ENCODE data around the gene PRKN.

The PRKN gene

DNA sequence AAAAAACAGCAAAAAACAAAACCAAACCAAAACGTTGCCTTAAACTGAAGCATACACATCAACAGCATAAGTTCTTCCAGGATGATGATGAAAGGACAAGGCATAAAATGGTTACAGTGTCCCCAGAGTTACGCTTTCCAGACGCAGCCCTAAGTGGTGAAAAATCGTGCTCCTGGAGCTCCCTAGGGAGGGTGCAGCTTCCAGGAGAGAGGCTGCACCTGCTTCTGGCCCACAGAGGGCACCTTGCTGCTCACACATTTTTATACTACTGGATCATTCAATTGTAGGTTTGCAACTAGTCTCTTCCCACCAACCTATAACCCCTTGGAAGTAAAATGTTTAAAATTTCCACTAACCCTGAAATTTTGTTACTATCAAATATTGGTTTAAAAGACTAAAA, 115.0 kb downstream of the PRKN start:
- H3K27me3 ChIP-seq (ENCODE audit: control insufficient read depth, insufficient read depth, low read length, poor library complexity, severe bottlenecking), result no peaks in the 10 kb centered on the region
- H3K4me1 ChIP-seq (ENCODE audit: control insufficient read depth, insufficient read depth, low read length), result no peaks in the 10 kb centered on the region
- no peaks in the 10 kb centered on the region for H3K9me3 ChIP-seq (ENCODE audit: control insufficient read depth, low read length)
- 69 to 70% methylated on average over 4 of the region's 4 CpGs for WGBS, 2 experiments
- H3K27ac ChIP-seq (ENCODE audit: insufficient read depth, low read depth, low read length, poor library complexity, severe bottlenecking), result no peak overlapping the region
- no peak overlapping the region for H3K4me3 ChIP-seq (ENCODE audit: insufficient read depth, low read depth, low read length)
- H3K36me3 ChIP-seq (ENCODE audit: control insufficient read depth, insufficient read depth, low read length), result no peaks in the 10 kb centered on the region

DNA sequence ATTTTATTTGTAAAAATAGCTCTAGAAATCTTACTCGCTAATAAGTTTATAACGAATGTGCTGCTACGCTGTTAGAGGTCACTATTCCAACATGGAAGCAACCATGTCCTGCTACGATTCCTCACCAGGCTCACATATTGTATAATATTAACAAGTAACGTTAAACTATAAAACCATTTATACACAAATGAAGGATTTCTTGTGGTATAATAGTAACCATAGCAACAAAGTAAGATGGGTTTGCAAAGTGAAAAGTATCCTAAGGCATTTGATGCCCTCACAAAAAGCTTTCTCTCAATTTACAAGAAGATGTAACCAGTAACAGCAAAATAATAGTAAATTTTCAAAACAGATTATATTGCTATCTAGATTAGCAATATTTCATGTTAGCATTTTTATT, 117.2 kb downstream of the PRKN start:
- Histone ChIP-seq H3K9me3 (ENCODE audit: control insufficient read depth, low read length) (no peaks in the 10 kb centered on the region), H3K27ac (ENCODE audit: insufficient read depth, low read depth, low read length, poor library complexity, severe bottlenecking) (no peak overlapping the region), H3K4me3 (ENCODE audit: insufficient read depth, low read depth, low read length) (no peak overlapping the region), H3K27me3 (ENCODE audit: control insufficient read depth, insufficient read depth, low read length, poor library complexity, severe bottlenecking) (no peaks in the 10 kb centered on the region), H3K36me3 (ENCODE audit: control insufficient read depth, insufficient read depth, low read length) (no peaks in the 10 kb centered on the region), H3K4me1 (ENCODE audit: control insufficient read depth, insufficient read depth, low read length) (no peaks in the 10 kb centered on the region)
- WGBS, 2 experiments, result 92 to 97% methylated on average over 3 to 4 of the region's 5 CpGs

DNA sequence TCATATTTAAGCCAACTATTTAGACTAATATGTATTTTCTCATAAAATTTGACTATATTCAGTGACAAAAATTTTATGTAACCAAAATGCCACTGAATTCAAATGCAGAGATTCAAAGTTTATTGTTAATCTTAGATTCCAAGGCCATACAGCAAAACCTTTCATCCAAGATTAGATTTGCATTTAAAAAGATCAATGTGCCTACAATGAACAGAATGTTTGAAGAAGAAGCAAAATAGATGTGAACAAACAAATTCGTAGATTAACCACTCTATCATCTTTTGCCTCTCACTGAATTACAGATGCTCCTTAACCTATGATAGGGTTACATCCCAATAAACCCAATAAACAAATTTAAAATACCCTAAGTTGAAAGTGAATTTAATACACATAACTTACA, 121.7 kb downstream of the PRKN start:
- WGBS, 2 experiments, result 90 to 92% methylated on average over 1 of the region's 1 CpG
- Histone ChIP-seq H3K27ac (ENCODE audit: insufficient read depth, low read depth, low read length, poor library complexity, severe bottlenecking) (no peak overlapping the region), H3K4me1 (ENCODE audit: control insufficient read depth, insufficient read depth, low read length) (peaks cover 12% of the 10 kb centered on the region), H3K9me3 (ENCODE audit: control insufficient read depth, low read length) (no peaks in the 10 kb centered on the region), H3K36me3 (ENCODE audit: control insufficient read depth, insufficient read depth, low read length) (no peaks in the 10 kb centered on the region), H3K27me3 (ENCODE audit: control insufficient read depth, insufficient read depth, low read length, poor library complexity, severe bottlenecking) (no peaks in the 10 kb centered on the region), H3K4me3 (ENCODE audit: insufficient read depth, low read depth, low read length) (no peak overlapping the region)

DNA sequence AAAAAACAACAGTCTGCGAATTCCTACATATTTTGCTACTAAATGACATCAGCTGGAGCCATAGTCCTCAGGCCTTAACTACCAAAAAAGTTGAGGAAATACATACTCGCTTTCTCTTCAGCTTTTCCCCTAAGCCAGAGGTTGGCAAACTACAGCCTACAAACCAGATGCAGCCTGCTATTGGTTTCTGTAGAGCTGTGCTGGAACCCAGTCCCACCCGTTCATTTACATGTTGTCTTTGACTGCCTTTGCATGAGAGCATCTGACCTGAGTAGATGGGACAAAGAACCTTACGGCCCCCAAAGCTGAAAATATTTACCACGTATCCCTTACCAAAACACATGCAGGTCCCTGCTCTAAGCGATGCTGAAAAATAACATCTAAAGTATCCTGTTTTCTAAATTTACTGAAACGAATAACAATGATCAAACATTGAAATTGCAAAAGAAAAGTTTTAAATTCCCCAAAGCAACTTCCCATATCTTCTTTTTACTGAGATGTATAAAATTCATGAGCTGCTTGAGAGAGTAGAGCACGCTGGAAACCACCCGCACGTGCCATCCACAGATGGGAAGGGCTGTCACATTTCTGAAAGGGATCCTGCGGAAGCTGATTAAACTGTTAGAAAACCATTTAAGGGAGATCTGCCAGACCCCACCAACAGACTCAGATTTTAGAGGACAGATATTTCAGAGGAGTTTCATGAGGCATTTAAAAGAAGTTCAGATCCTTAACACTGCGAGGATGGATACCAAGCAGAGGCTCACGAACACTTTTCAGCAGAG, 124.1 kb downstream of the PRKN start:
- no peak overlapping the region for H3K4me3 ChIP-seq (ENCODE audit: insufficient read depth, low read depth, low read length)

DNA sequence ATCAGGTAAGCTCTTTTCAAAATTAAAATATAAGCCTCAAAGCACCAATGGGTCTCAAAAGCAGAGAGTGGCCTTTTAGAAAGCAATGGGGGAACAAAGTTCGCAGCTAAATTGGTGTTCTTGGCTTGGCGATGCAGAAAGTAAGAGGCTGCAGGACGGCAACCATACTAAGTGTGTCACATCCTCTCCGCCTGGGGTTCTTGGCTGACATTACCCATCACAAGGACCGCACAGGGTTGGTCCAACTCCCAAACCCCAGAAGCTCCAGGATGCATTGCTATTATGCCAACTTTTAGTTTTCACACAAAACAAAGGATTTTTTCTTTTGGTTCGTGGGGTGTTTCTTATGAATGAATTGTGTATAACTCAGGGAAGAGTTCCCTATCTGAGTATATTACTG, 124.8 kb downstream of the PRKN start:
- H3K4me1 ChIP-seq (ENCODE audit: control insufficient read depth, insufficient read depth, low read length), result peaks cover 12% of the 10 kb centered on the region
- no peak overlapping the region for H3K27ac ChIP-seq (ENCODE audit: insufficient read depth, low read depth, low read length, poor library complexity, severe bottlenecking)
- H3K9me3 ChIP-seq (ENCODE audit: control insufficient read depth, low read length), result no peaks in the 10 kb centered on the region
- WGBS, 2 experiments, result 94 to 96% methylated on average over 6 of the region's 6 CpGs
- no peaks in the 10 kb centered on the region for H3K27me3 ChIP-seq (ENCODE audit: control insufficient read depth, insufficient read depth, low read length, poor library complexity, severe bottlenecking)
- H3K4me3 ChIP-seq (ENCODE audit: insufficient read depth, low read depth, low read length), result no peak overlapping the region
- no peaks in the 10 kb centered on the region for H3K36me3 ChIP-seq (ENCODE audit: control insufficient read depth, insufficient read depth, low read length)

More for the DNA sequence above, 124.1 kb downstream of the PRKN start:
- no peaks in the 10 kb centered on the region for H3K27me3 ChIP-seq (ENCODE audit: control insufficient read depth, insufficient read depth, low read length, poor library complexity, severe bottlenecking)
- H3K4me1 ChIP-seq (ENCODE audit: control insufficient read depth, insufficient read depth, low read length), result peaks cover 12% of the 10 kb centered on the region
- H3K9me3 ChIP-seq (ENCODE audit: control insufficient read depth, low read length), result no peaks in the 10 kb centered on the region
- H3K36me3 ChIP-seq (ENCODE audit: control insufficient read depth, insufficient read depth, low read length), result no peaks in the 10 kb centered on the region
- no peak overlapping the region for H3K27ac ChIP-seq (ENCODE audit: insufficient read depth, low read depth, low read length, poor library complexity, severe bottlenecking)
- WGBS, 2 experiments, result 86 to 89% methylated on average over 13 of the region's 13 CpGs

DNA sequence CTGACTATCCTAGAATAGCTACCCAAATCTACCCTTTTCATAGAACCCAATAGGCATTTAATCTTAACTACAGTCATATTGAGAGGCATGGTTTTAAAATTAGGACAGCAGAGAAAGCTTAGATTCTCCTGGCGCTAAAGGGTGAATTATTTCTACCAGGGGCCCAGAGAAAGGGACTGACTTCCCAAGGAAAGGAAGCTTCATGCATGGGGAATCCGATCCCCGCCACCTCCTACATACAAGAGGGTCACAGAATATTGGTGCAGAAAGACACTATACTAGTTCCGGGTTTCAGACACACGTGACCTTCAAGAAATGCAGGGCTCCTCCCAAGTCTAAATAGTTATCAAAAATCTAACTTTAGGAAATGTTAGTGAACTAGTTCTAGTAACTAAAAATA, 130.9 kb downstream of the PRKN start:
- 91 to 95% methylated on average over 5 of the region's 5 CpGs for WGBS, 2 experiments
- Histone ChIP-seq H3K36me3 (ENCODE audit: control insufficient read depth, insufficient read depth, low read length) (no peaks in the 10 kb centered on the region), H3K27ac (ENCODE audit: insufficient read depth, low read depth, low read length, poor library complexity, severe bottlenecking) (no peak overlapping the region)

DNA sequence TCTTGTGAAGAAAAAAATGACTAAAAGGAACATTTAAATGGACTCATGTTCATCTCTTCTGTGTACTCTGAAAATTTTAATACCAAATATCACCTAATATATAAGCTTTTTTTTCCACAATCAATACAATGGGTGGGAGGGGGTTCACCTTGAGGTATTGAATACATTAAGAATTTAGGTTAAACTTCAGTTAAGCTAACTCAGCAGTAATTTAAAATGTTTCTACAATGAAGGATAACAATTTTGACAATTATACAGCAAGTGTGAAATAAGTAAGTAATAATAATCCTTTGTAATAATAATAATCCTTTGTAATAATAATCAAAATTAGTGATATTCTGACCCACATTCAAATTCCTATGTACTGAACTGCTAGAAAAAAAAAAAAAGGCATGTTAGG, 136.0 kb downstream of the PRKN start:
- no peak overlapping the region for H3K4me3 ChIP-seq (ENCODE audit: insufficient read depth, low read depth, low read length)
- no peaks in the 10 kb centered on the region for H3K4me1 ChIP-seq (ENCODE audit: control insufficient read depth, insufficient read depth, low read length)
- no peaks in the 10 kb centered on the region for H3K9me3 ChIP-seq (ENCODE audit: control insufficient read depth, low read length)
- H3K27me3 ChIP-seq (ENCODE audit: control insufficient read depth, insufficient read depth, low read length, poor library complexity, severe bottlenecking), result no peaks in the 10 kb centered on the region
- no peak overlapping the region for H3K27ac ChIP-seq (ENCODE audit: insufficient read depth, low read depth, low read length, poor library complexity, severe bottlenecking)
- no peaks in the 10 kb centered on the region for H3K36me3 ChIP-seq (ENCODE audit: control insufficient read depth, insufficient read depth, low read length)

More for the DNA sequence above, 130.9 kb downstream of the PRKN start:
- no peaks in the 10 kb centered on the region for H3K4me1 ChIP-seq (ENCODE audit: control insufficient read depth, insufficient read depth, low read length)
- H3K27me3 ChIP-seq (ENCODE audit: control insufficient read depth, insufficient read depth, low read length, poor library complexity, severe bottlenecking), result no peaks in the 10 kb centered on the region
- H3K9me3 ChIP-seq (ENCODE audit: control insufficient read depth, low read length), result no peaks in the 10 kb centered on the region
- no peak overlapping the region for H3K4me3 ChIP-seq (ENCODE audit: insufficient read depth, low read depth, low read length)

DNA sequence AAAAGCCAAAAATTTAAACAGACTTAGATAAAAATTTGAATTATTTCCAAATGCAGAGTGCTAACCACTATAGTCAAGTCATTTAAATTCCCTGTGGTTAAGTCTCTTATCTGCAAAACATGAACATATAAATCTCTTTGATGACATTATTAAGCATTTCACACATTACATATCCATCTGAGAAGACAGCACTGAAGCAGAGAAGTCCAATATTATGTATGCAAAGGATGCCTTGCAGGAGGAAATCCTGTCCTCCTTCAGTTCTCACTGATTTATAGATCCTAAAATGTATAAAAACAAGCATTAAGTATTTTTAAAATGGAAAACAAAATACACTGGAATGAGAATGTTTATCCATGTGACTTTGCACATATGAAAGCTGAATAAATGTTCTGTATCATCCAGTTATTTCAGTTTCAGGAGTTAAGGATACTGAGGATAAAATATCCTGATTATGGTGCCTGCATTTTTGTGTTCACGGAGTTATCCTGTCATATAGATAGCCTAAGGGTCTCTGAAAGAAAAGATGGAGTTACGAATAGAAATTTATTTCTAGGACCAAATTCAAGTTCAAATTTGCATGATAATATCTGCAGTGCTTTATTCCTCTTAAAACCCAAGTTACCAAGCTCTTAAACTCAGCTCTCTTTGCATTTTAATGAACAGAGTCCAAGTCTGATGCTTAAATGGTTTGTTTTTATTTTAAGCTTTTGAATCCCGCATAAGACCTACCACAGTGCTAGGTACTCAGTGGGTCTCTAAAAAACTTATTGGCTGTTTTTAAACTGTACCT, 145.4 kb downstream of the PRKN start:
- Histone ChIP-seq H3K9me3 (ENCODE audit: control insufficient read depth, low read length) (no peaks in the 10 kb centered on the region), H3K4me1 (ENCODE audit: control insufficient read depth, insufficient read depth, low read length) (no peaks in the 10 kb centered on the region), H3K27ac (ENCODE audit: insufficient read depth, low read depth, low read length, poor library complexity, severe bottlenecking) (no peak overlapping the region), H3K36me3 (ENCODE audit: control insufficient read depth, insufficient read depth, low read length) (no peaks in the 10 kb centered on the region), H3K27me3 (ENCODE audit: control insufficient read depth, insufficient read depth, low read length, poor library complexity, severe bottlenecking) (no peaks in the 10 kb centered on the region), H3K4me3 (ENCODE audit: insufficient read depth, low read depth, low read length) (no peak overlapping the region)
- 72 to 92% methylated on average over 2 to 3 of the region's 3 CpGs for WGBS, 2 experiments

DNA sequence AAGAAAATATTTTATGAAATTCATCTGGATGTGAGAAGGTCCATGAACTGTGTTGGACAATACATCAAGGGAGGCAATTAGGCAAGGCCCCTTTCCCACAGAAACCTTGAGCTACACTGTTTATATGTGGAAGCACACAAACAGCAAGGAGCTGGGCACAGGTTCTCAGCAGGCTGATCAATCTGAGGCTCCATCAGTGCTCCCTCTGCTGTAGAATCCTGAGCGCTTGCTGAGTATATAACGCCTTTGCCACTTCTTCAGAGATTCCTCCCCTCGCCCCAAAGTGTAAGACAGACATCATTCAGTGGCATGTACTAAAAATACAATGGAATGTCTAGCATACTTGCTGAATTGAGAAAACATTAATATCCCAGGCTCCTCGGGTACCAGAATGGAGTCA, 146.9 kb downstream of the PRKN start:
- H3K9me3 ChIP-seq (ENCODE audit: control insufficient read depth, low read length), result no peaks in the 10 kb centered on the region
- no peak overlapping the region for H3K4me3 ChIP-seq (ENCODE audit: insufficient read depth, low read depth, low read length)
- no peak overlapping the region for H3K27ac ChIP-seq (ENCODE audit: insufficient read depth, low read depth, low read length, poor library complexity, severe bottlenecking)
- no peaks in the 10 kb centered on the region for H3K4me1 ChIP-seq (ENCODE audit: control insufficient read depth, insufficient read depth, low read length)
- no peaks in the 10 kb centered on the region for H3K27me3 ChIP-seq (ENCODE audit: control insufficient read depth, insufficient read depth, low read length, poor library complexity, severe bottlenecking)
- no peaks in the 10 kb centered on the region for H3K36me3 ChIP-seq (ENCODE audit: control insufficient read depth, insufficient read depth, low read length)
- 81 to 94% methylated on average over 4 of the region's 4 CpGs for WGBS, 2 experiments

DNA sequence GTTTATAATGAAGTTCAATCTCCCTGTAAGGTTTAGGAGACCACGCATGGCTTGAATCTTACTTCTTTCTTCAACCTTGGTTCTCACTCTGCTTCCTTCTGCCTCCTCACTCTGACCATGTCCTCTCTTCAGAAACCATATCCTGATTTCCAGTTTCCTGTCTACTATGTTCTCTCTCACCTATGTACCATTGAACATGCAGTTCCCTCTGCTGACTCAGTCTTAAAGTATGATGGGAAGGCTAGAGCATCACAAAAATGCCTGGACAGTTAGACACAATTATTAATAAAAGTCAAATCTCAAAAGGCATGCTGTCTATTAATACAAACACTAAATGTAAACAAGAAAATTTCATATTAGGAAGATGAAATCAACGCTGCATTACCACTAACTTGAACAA, 151.6 kb downstream of the PRKN start:
- H3K9me3 ChIP-seq (ENCODE audit: control insufficient read depth, low read length), result no peaks in the 10 kb centered on the region
- no peaks in the 10 kb centered on the region for H3K4me1 ChIP-seq (ENCODE audit: control insufficient read depth, insufficient read depth, low read length)
- no peak overlapping the region for H3K27ac ChIP-seq (ENCODE audit: insufficient read depth, low read depth, low read length, poor library complexity, severe bottlenecking)
- 91 to 95% methylated on average over 2 of the region's 2 CpGs for WGBS, 2 experiments
- H3K4me3 ChIP-seq (ENCODE audit: insufficient read depth, low read depth, low read length), result no peak overlapping the region
- no peaks in the 10 kb centered on the region for H3K36me3 ChIP-seq (ENCODE audit: control insufficient read depth, insufficient read depth, low read length)
- H3K27me3 ChIP-seq (ENCODE audit: control insufficient read depth, insufficient read depth, low read length, poor library complexity, severe bottlenecking), result no peaks in the 10 kb centered on the region
